ENCODE measurements around the gene SEMA6D. TPM values are rescaled to one million over a fixed set of nuclear protein-coding genes. Genes with fewer than 3 reads are reported as not detected.

Gene SEMA6D
- total and polyA plus RNA-seq, 2 experiments from 2014 or later = 18.9 to 34.1 TPM

GRCh38 chr15:47769166-47769565 lies 51.9 kb downstream of the SEMA6D start:
- Histone ChIP-seq H3K36me3 (replicated peaks; ENCODE audit: insufficient read depth, low read depth) (no peaks in the 10 kb centered on the region), H3K27me3 (no peaks in the 10 kb centered on the region)

DNA sequence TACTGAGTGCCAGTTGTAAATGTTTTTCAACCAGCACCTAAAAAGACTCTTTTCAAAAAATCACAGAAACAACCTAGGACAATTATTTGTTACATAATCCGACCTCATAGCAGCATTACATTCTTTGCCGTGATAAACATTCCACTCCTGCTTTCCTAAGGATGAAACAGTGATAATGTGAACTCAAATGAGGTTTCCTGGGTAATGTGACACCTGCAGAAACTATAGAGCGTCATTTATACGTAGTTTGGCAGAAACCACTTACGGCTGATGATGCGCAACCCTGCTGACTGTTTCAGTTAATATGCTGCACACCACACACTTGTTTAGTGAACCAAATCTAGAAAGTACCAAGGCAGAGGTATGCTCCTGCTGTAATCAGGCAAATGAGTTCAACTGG lies 55.8 kb downstream of the SEMA6D start:
- H3K27me3 ChIP-seq = no peaks in the 10 kb centered on the region
- H3K9me3 ChIP-seq (ENCODE audit: low read depth) = no peaks in the 10 kb centered on the region
- H2AFZ ChIP-seq = no peak overlapping the region
- 71% methylated on average over 6 of the region's 6 CpGs for WGBS (ENCODE audit: low lambda C conversion rate, missing lambda C conversion rate)
- H3K4me3 ChIP-seq = no peak overlapping the region
- H3K4me1 ChIP-seq (ENCODE audit: insufficient read depth) = peaks cover 8% of the 10 kb centered on the region
- H4K20me1 ChIP-seq (ENCODE audit: insufficient read depth, poor library complexity, severe bottlenecking) = no peaks in the 10 kb centered on the region
- no peaks in the 10 kb centered on the region for H3K36me3 ChIP-seq (replicated peaks; ENCODE audit: insufficient read depth, low read depth)
- no peak for TF ChIP-seq EZH2 (IDR thresholded peaks at IDR 0.05; ENCODE audit: borderline replicate concordance)
- TF ChIP-seq, protein P1, sequence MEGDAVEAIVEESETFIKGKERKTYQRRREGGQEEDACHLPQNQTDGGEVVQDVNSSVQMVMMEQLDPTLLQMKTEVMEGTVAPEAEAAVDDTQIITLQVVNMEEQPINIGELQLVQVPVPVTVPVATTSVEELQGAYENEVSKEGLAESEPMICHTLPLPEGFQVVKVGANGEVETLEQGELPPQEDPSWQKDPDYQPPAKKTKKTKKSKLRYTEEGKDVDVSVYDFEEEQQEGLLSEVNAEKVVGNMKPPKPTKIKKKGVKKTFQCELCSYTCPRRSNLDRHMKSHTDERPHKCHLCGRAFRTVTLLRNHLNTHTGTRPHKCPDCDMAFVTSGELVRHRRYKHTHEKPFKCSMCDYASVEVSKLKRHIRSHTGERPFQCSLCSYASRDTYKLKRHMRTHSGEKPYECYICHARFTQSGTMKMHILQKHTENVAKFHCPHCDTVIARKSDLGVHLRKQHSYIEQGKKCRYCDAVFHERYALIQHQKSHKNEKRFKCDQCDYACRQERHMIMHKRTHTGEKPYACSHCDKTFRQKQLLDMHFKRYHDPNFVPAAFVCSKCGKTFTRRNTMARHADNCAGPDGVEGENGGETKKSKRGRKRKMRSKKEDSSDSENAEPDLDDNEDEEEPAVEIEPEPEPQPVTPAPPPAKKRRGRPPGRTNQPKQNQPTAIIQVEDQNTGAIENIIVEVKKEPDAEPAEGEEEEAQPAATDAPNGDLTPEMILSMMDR (IDR thresholded peaks at IDR 0.05; ENCODE audit: poor library complexity) = no peak
- no peak for TF ChIP-seq EZH2phosphoT487 (IDR thresholded peaks at IDR 0.05; ENCODE audit: low read depth, severe bottlenecking, unreplicated experiment)
- H3K4me2 ChIP-seq = no peak overlapping the region
- no peaks in the 10 kb centered on the region for H3K79me2 ChIP-seq
- DNase-seq (ENCODE audit: low spot score) = no peak
- no peaks in the 10 kb centered on the region for H3K9me2 ChIP-seq (replicated peaks; ENCODE audit: insufficient read depth)
- no peak overlapping the region for H3K27ac ChIP-seq

More at GRCh38 chr15:47769166-47769565, 51.9 kb downstream of the SEMA6D start:
- Histone ChIP-seq H3K4me3 (no peak overlapping the region), H3K27ac (no peak overlapping the region), H2AFZ (no peak overlapping the region), H4K20me1 (ENCODE audit: insufficient read depth, poor library complexity, severe bottlenecking) (no peaks in the 10 kb centered on the region), H3K9me2 (replicated peaks; ENCODE audit: insufficient read depth) (no peaks in the 10 kb centered on the region), H3K4me1 (ENCODE audit: insufficient read depth) (peaks cover 8% of the 10 kb centered on the region), H3K4me2 (no peak overlapping the region), H3K79me2 (no peaks in the 10 kb centered on the region), H3K9me3 (ENCODE audit: low read depth) (no peaks in the 10 kb centered on the region)
- WGBS (ENCODE audit: low lambda C conversion rate, missing lambda C conversion rate) = 58% methylated on average over 5 of the region's 5 CpGs
- TF ChIP-seq EZH2phosphoT487 (IDR thresholded peaks at IDR 0.05; ENCODE audit: low read depth, severe bottlenecking, unreplicated experiment) (no peak), EZH2 (IDR thresholded peaks at IDR 0.05; ENCODE audit: borderline replicate concordance) (no peak)
- TF ChIP-seq, protein P1 (IDR thresholded peaks at IDR 0.05; ENCODE audit: poor library complexity) = no peak
- DNase-seq (ENCODE audit: low spot score) = no peak

DNA sequence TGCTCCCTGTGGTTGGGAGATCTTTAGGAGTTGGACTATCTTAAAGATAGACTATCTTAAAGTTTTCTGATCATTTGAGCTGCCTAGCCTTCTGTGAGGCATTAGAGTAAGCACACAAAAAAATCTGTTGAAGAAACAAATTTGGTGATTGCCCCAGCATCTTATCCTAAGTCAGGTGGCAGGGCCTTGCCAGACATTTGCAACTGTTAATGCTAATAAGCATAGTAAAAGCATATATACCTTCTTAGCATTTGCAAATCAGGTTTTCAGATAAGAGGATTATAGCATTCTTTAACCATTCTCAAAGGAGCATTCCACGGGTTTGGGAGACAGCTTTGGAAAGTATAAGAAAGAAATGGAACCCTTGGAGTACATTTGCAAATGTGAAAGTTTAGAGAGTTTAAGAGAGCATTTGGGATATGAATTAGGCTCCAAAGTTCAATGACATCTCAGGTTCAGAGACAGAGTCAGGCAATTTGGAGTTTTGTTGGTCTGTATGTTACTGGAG lies 61.0 kb downstream of the SEMA6D start:
- Histone ChIP-seq H4K20me1 (ENCODE audit: insufficient read depth, poor library complexity, severe bottlenecking) (no peaks in the 10 kb centered on the region), H3K9me2 (replicated peaks; ENCODE audit: insufficient read depth) (no peaks in the 10 kb centered on the region), H2AFZ (no peak overlapping the region), H3K4me1 (ENCODE audit: insufficient read depth) (peaks cover 7% of the 10 kb centered on the region), H3K9me3 (ENCODE audit: low read depth) (no peaks in the 10 kb centered on the region), H3K27me3 (no peaks in the 10 kb centered on the region), H3K4me2 (no peak overlapping the region), H3K79me2 (no peaks in the 10 kb centered on the region), H3K4me3 (no peak overlapping the region), H3K27ac (no peak overlapping the region), H3K36me3 (replicated peaks; ENCODE audit: insufficient read depth, low read depth) (no peaks in the 10 kb centered on the region)
- no peak for DNase-seq (ENCODE audit: low spot score)
- TF ChIP-seq EZH2 (IDR thresholded peaks at IDR 0.05; ENCODE audit: borderline replicate concordance) (no peak), EZH2phosphoT487 (IDR thresholded peaks at IDR 0.05; ENCODE audit: low read depth, severe bottlenecking, unreplicated experiment) (no peak)
- TF ChIP-seq, protein P1 (IDR thresholded peaks at IDR 0.05; ENCODE audit: poor library complexity) = no peak
- WGBS (ENCODE audit: low lambda C conversion rate, missing lambda C conversion rate) = 13% methylated on average over 1 of the region's 1 CpG

All from hepatocyte (in vitro differentiated cells).